HepG2 (cell line): ENCODE results near the gene NOTUM. TPM values are rescaled to one million over a fixed set of nuclear protein-coding genes. Genes with fewer than 3 reads are reported as not detected.

Source experiments
- ARHGAP35 ChIP-seq: sonication (generic); formaldehyde crosslinking; IDR thresholded peaks from 2 replicates; pipeline ENCODE4 v1.9.0; 2022; ENCODE audit warnings: mild to moderate bottlenecking, inconsistent platforms, moderate library complexity, missing genetic modification reagents, borderline replicate concordance
- FOXA3 ChIP-seq: IDR thresholded peaks from 2 replicates; pipeline ENCODE4 v1.6.1; 2016; ENCODE audit warnings: missing genetic modification reagents, missing compliant biosample characterization
- HES4 ChIP-seq: sonication (generic); formaldehyde crosslinking; IDR thresholded peaks from 2 replicates; pipeline ENCODE4 v1.9.0; 2021; ENCODE audit warnings: mild to moderate bottlenecking, missing genetic modification reagents, borderline replicate concordance
- JDP2 ChIP-seq: sonication (generic); formaldehyde crosslinking; IDR thresholded peaks from 2 replicates; pipeline ENCODE4 v1.8.1; 2022; ENCODE audit warnings: missing genetic modification reagents, borderline replicate concordance
- MAF1 ChIP-seq: sonication (generic); formaldehyde crosslinking; IDR thresholded peaks from 2 replicates; pipeline ENCODE4 v1.5.0; 2020; ENCODE audit warnings: missing genetic modification reagents, borderline replicate concordance
- NCOA2 ChIP-seq: sonication (generic); formaldehyde crosslinking; IDR thresholded peaks from 2 replicates; pipeline ENCODE4 v1.8.0; 2022; ENCODE audit warnings: inconsistent platforms
- NFKB2 ChIP-seq: sonication (generic); formaldehyde crosslinking; IDR thresholded peaks from 2 replicates; pipeline ENCODE4 v1.4.0; 2020; ENCODE audit warnings: missing genetic modification reagents, borderline replicate concordance
- TARDBP ChIP-seq: sonication (generic); formaldehyde crosslinking; IDR thresholded peaks from 2 replicates; pipeline ENCODE4 v1.8.0; 2022; ENCODE audit warnings: mild to moderate bottlenecking, missing genetic modification reagents
- ZFP90 ChIP-seq: sonication (generic); formaldehyde crosslinking; IDR thresholded peaks from 2 replicates; pipeline ENCODE4 v1.8.0; 2022; ENCODE audit warnings: missing genetic modification reagents, mild to moderate bottlenecking, inconsistent platforms, borderline replicate concordance
- ZNF101 ChIP-seq: sonication (generic); formaldehyde crosslinking; IDR thresholded peaks from 2 replicates; pipeline ENCODE4 v1.4.0; 2020; ENCODE audit warnings: mild to moderate bottlenecking, low read depth, missing genetic modification reagents, borderline replicate concordance
- ZNF367 ChIP-seq: sonication (generic); formaldehyde crosslinking; IDR thresholded peaks from 2 replicates; pipeline ENCODE4 v1.4.0; 2020; ENCODE audit warnings: missing genetic modification reagents, borderline replicate concordance
- ZNF569 ChIP-seq: sonication (generic); formaldehyde crosslinking; IDR thresholded peaks from 2 replicates; pipeline ENCODE4 v1.5.0; 2020; ENCODE audit warnings: mild to moderate bottlenecking, missing genetic modification reagents, moderate library complexity, borderline replicate concordance
- polyA plus RNA-seq, 8 experiments: library from polyadenylated mRNA; depleted of rRNA in 3 of 8; stranded (reverse) in 7 of 8; unstranded in 1 of 8; fragments of >200 nt; fragmentation: Illumina TruSeq in 4 of 8; extraction: Trizol in 4 of 8; gene quantifications; 2 replicates each; pipeline versions ENCODE4 v1.2.1 to v1.2.3, GENCODE V29; 2011 to 2016; ENCODE audit warnings: low read depth in 4 of 8, missing spikeins in 1 of 8, mixed read lengths in 1 of 8; ENCODE audit not compliant: insufficient read depth in 1 of 8
- total RNA-seq, 5 experiments: library from RNA; depleted of rRNA; stranded (reverse); fragments of >200 nt; fragmentation: Illumina TruSeq; extraction: Trizol; gene quantifications; 2 replicates each; pipeline ENCODE4 v1.2.3, GENCODE V29; 2016; ENCODE audit warnings: low read depth in 1 of 5
- TF ChIP-seq, protein P1 (sequence below): IDR thresholded peaks from 2 replicates; pipeline ENCODE4 v1.6.1; 2016; ENCODE audit warnings: missing biosample characterization, missing genetic modification reagents, low read depth
- TF ChIP-seq, protein P2 (sequence below): sonication (generic); formaldehyde crosslinking; IDR thresholded peaks from 2 replicates; pipeline ENCODE4 v1.4.0; 2020; ENCODE audit warnings: missing genetic modification reagents, borderline replicate concordance
- TF ChIP-seq, protein P3 (sequence below): sonication (generic); formaldehyde crosslinking; IDR thresholded peaks from 2 replicates; pipeline ENCODE4 v1.4.0; 2020; ENCODE audit warnings: missing genetic modification reagents

NOTUM gene
- total and polyA plus RNA-seq, 2 of the 13 experiments (the other 11 are each of a cell fraction or from before 2014, with no cell fraction given) = 150 to 160 TPM

DNA sequence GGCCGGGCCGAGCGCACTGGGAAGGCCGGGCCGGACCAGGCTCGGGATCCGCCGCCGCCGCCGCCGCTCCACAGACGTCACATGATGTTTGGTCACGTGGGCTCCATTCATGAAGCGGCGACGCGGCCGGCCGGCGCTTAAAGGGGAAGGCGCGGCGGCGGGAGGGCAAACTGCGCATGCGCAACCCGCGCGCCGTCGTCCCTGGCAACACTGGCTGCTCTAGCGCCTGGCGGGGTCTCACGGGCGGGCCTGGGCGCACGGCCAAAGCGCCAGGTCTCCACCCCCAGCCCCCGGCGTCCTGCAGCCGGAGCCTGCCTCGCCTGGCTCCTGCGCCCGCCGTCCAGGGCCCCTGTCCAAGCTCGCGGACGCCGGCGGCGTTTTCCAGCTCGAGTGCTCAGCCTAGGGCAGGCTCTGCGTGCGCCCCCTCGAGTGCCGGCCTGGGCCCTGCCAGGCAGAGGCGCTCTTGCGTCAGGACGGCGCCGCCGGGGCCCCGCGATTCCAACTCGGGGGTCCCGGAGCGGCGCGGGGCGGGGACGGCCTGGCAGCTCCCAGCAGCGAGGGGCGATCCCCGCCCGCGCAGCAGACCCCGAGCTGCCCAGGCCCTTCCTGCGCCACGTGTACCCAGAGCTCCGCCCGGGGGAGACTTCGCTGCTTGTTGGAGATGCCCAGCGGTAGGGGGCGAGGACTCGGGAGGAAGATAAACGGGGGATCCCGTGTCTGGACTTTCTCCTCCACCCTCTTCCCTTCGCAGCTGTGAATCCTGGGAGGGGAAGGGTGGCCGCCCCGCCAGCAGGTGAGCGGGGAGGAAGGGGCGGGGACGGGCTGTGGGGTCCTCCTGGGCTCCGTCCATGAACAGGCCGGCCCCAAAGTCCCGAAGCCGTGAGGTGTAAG, 33.1 kb downstream of the NOTUM start, which contains the start of gene MAFG (continued):
- TF ChIP-seq NCOA2 (CRISPR knock-in tag) (no peak; the same call in 1 of the 2 replicates), ARHGAP35 (peak; percentile 87; the same call in 1 of the 2 replicates), ZNF101 (0 out of 2 replicates have a peak, but pooled peaks have one; percentile 56), HES4 (CRISPR knock-in tag) (no peak; the same call in 1 of the 2 replicates), NFKB2 (CRISPR knock-in tag) (peak; percentile 77; the same call in 1 of the 2 replicates), JDP2 (CRISPR knock-in tag) (no peak; the same call in 1 of the 2 replicates), ZNF367 (no peak), ZNF569 (CRISPR knock-in tag) (no peak), TARDBP (CRISPR knock-in tag) (0 out of 2 replicates have a peak, but pooled peaks have one; percentile 25), MAF1 (CRISPR knock-in tag) (0 out of 2 replicates have a peak, but pooled peaks have one; percentile 41), FOXA3 (peak; percentile 28; the same call in 1 of the 2 replicates), ZFP90 (CRISPR knock-in tag) (peak; percentile 93)
- TF ChIP-seq, protein P1, sequence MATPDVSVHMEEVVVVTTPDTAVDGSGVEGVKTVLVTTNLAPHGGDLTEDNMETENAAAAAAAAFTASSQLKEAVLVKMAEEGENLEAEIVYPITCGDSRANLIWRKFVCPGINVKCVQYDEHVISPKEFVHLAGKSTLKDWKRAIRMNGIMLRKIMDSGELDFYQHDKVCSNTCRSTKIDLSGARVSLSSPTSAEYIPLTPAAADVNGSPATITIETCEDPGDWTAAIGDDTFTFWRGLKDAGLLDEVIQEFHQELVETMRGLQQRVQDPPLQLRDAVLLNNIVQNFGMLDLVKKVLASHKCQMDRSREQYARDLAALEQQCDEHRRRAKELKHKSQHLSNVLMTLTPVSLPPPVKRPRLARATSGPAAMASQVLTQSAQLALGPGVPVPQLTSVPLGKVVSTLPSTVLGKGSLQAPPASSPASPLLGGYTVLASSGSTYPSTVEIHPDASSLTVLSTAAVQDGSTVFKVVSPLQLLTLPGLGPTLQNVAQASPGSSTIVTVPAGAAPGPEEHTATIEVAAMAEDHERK = no peak; the same call in 1 of the 2 replicates
- TF ChIP-seq, protein P2, sequence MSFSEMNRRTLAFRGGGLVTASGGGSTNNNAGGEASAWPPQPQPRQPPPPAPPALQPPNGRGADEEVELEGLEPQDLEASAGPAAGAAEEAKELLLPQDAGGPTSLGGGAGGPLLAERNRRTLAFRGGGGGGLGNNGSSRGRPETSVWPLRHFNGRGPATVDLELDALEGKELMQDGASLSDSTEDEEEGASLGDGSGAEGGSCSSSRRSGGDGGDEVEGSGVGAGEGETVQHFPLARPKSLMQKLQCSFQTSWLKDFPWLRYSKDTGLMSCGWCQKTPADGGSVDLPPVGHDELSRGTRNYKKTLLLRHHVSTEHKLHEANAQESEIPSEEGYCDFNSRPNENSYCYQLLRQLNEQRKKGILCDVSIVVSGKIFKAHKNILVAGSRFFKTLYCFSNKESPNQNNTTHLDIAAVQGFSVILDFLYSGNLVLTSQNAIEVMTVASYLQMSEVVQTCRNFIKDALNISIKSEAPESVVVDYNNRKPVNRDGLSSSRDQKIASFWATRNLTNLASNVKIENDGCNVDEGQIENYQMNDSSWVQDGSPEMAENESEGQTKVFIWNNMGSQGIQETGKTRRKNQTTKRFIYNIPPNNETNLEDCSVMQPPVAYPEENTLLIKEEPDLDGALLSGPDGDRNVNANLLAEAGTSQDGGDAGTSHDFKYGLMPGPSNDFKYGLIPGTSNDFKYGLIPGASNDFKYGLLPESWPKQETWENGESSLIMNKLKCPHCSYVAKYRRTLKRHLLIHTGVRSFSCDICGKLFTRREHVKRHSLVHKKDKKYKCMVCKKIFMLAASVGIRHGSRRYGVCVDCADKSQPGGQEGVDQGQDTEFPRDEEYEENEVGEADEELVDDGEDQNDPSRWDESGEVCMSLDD (CRISPR knock-in tag) = peak; percentile 93
- TF ChIP-seq, protein P3, sequence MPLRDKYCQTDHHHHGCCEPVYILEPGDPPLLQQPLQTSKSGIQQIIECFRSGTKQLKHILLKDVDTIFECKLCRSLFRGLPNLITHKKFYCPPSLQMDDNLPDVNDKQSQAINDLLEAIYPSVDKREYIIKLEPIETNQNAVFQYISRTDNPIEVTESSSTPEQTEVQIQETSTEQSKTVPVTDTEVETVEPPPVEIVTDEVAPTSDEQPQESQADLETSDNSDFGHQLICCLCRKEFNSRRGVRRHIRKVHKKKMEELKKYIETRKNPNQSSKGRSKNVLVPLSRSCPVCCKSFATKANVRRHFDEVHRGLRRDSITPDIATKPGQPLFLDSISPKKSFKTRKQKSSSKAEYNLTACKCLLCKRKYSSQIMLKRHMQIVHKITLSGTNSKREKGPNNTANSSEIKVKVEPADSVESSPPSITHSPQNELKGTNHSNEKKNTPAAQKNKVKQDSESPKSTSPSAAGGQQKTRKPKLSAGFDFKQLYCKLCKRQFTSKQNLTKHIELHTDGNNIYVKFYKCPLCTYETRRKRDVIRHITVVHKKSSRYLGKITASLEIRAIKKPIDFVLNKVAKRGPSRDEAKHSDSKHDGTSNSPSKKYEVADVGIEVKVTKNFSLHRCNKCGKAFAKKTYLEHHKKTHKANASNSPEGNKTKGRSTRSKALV (CRISPR knock-in tag) = peak; percentile 94
